ENCODE measurements around the gene ADAMTSL1. TPM values are rescaled to one million over a fixed set of nuclear protein-coding genes. Genes with fewer than 3 reads are reported as not detected.

Gene ADAMTSL1
- total and polyA plus RNA-seq, 2 donors (not counting 3 experiments of a cell fraction or from before 2014, with no cell fraction given): 15.0 to 18.4 TPM

DNA sequence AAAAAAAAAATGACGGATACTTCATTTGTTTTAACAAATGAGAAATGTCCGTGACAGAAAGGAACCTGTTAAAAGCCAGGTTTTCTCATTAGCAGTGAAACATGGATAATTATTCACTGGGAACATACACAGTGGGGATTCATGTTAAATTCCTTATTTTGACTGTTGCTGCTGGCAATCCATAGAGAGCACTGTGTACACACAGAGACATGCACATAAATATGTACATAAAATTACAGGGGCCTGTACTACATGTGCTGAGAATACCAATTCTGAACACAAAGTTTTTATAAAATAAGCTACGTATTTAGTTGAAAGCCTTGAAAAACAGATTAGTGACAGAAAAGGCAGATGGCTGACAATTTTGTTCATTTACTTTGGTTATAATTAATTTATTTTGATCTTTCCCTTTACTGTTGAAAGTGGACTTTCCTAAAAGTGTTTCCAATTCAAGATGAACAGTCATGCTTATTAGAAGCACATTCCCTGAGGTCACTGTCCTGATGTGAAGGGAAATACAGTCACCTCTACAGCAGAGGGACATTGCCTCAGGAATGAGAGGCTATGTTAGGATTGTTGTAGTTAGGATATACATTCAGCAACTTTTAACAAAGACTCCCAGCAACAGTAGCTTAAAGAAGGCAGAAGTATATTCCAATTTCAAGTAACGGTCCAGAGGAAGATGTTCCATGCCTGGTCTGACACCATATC is 392.3 kb downstream of the ADAMTSL1 start:
- Histone ChIP-seq H3K4me2 (ENCODE audit: insufficient read depth, low read length) (no peak overlapping the region), H4K20me1 (replicated peaks; ENCODE audit: control insufficient read depth, extremely low read depth, insufficient read depth, low read length) (no peaks in the 10 kb centered on the region), H3K36me3 (ENCODE audit: control insufficient read depth in 2 of 2, extremely low read depth in 1 of 2, insufficient read depth in 2 of 2, low read length in 2 of 2) (no peaks in the 10 kb centered on the region), H2AFZ (ENCODE audit: low read depth, low read length) (no peak overlapping the region), H3K9me3 (replicated peaks; ENCODE audit: control insufficient read depth, insufficient read depth, low read length) (no peaks in the 10 kb centered on the region), H3K27me3 (ENCODE audit: control insufficient read depth in 2 of 2, insufficient read depth in 2 of 2, low read length in 2 of 2) (no peaks in the 10 kb centered on the region), H3K4me1 (ENCODE audit: control insufficient read depth, extremely low read depth, insufficient read depth, low read length) (no peaks in the 10 kb centered on the region), H3K9ac (replicated peaks; ENCODE audit: extremely low read depth, insufficient read depth, low read length) (no peak overlapping the region), H3K79me2 (ENCODE audit: control insufficient read depth, insufficient read depth, low read length) (no peaks in the 10 kb centered on the region), H3K9me1 (replicated peaks; ENCODE audit: control insufficient read depth, extremely low read depth, insufficient read depth, low read length) (no peaks in the 10 kb centered on the region), H3K27ac (ENCODE audit: insufficient read depth, low read depth, low read length) (no peak overlapping the region), H3K4me3 (replicated peaks in 1 of 3; ENCODE audit: insufficient read depth in 1 of 3, low read depth in 1 of 3, low read length in 3 of 3) (no peak overlapping the region)
- dilution Hi-C loops (cut with MboI; ENCODE audit: extremely low pct_ligation_motif_present, low sequenced_read_pairs) (no loop called here), intact Hi-C loops (cut with micrococcal nuclease) (no loop called here)
- no TSS peak for BruUV-seq (replicated peaks)
- POLR2A ChIA-PET: no interaction called here
- DNase-seq (ENCODE audit: low read depth, low spot score): no peak
- TF ChIP-seq GATA2 (IDR thresholded peaks at IDR 0.05; ENCODE audit: insufficient read depth, insufficient read length, low read depth, low read length) (no peak), EZH2 (IDR thresholded peaks at IDR 0.05; ENCODE audit: borderline replicate concordance, low read depth, low read length, severe bottlenecking) (no peak), MYC (IDR thresholded peaks at IDR 0.05; ENCODE audit: low read depth, low read length) (no peak), FOS (IDR thresholded peaks at IDR 0.05; ENCODE audit: borderline replicate concordance, insufficient read depth, low read length) (no peak), POLR2A (IDR thresholded peaks at IDR 0.05; ENCODE audit: low read depth, low read length) (no peak), POLR2AphosphoS5 (IDR thresholded peaks at IDR 0.05; ENCODE audit: insufficient read depth, low read depth, low read length) (no peak), JUN (IDR thresholded peaks at IDR 0.05; ENCODE audit: borderline replicate concordance, insufficient read depth, insufficient read length, low read depth) (no peak)
- TF ChIP-seq, protein P1, sequence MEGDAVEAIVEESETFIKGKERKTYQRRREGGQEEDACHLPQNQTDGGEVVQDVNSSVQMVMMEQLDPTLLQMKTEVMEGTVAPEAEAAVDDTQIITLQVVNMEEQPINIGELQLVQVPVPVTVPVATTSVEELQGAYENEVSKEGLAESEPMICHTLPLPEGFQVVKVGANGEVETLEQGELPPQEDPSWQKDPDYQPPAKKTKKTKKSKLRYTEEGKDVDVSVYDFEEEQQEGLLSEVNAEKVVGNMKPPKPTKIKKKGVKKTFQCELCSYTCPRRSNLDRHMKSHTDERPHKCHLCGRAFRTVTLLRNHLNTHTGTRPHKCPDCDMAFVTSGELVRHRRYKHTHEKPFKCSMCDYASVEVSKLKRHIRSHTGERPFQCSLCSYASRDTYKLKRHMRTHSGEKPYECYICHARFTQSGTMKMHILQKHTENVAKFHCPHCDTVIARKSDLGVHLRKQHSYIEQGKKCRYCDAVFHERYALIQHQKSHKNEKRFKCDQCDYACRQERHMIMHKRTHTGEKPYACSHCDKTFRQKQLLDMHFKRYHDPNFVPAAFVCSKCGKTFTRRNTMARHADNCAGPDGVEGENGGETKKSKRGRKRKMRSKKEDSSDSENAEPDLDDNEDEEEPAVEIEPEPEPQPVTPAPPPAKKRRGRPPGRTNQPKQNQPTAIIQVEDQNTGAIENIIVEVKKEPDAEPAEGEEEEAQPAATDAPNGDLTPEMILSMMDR (IDR thresholded peaks at IDR 0.05; ENCODE audit: extremely low read depth in 1 of 2, insufficient read depth in 1 of 2, low read depth in 1 of 2, low read length in 2 of 2): no peak
- TF ChIP-seq, protein P2, sequence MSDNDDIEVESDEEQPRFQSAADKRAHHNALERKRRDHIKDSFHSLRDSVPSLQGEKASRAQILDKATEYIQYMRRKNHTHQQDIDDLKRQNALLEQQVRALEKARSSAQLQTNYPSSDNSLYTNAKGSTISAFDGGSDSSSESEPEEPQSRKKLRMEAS (IDR thresholded peaks at IDR 0.05; ENCODE audit: insufficient read depth, insufficient read length): no peak
- CTCF ChIA-PET: interaction anchor here (1.5 kb wide), 1 partner anchor 9 kb away, joined by 3 read pairs; no protein-coding TSS in a partner anchor
- peak; percentile 33 for FAIRE-seq
